Esophagus squamous epithelium (tissue), 4 donors: Measurements from ENCODE around the gene CASP4.

Source experiments
- POLR2A ChIP-seq, 4 donors: fragments of 450-650 bp; IDR thresholded peaks; one replicate each; pipeline ENCODE4 v1.6.1; 2017; ENCODE audit warnings: antibody characterized with exemption in 4 of 4, mild to moderate bottlenecking in 4 of 4, moderate library complexity in 3 of 4
- TF ChIP-seq, protein P1 (sequence below), 6 experiments: fragments of 450-650 bp in 4 of 6; fragments of 200-600 bp in 2 of 6; sonication (generic) in 2 of 6; IDR thresholded peaks; one replicate each; pipeline ENCODE4 v1.5.1; 2016 to 2019; ENCODE audit warnings: antibody characterized with exemption in 6 of 6, mild to moderate bottlenecking in 4 of 6, moderate library complexity in 4 of 6

- TF ChIP-seq, protein P1, sequence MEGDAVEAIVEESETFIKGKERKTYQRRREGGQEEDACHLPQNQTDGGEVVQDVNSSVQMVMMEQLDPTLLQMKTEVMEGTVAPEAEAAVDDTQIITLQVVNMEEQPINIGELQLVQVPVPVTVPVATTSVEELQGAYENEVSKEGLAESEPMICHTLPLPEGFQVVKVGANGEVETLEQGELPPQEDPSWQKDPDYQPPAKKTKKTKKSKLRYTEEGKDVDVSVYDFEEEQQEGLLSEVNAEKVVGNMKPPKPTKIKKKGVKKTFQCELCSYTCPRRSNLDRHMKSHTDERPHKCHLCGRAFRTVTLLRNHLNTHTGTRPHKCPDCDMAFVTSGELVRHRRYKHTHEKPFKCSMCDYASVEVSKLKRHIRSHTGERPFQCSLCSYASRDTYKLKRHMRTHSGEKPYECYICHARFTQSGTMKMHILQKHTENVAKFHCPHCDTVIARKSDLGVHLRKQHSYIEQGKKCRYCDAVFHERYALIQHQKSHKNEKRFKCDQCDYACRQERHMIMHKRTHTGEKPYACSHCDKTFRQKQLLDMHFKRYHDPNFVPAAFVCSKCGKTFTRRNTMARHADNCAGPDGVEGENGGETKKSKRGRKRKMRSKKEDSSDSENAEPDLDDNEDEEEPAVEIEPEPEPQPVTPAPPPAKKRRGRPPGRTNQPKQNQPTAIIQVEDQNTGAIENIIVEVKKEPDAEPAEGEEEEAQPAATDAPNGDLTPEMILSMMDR (IDR thresholded peaks at IDR 0.05) = no peak
- TF ChIP-seq POLR2A (IDR thresholded peaks at IDR 0.05) = no peak
Measured at GRCh38 chr11:104997288-104997687, 28.9 kb upstream of the CASP4 start.
